Measurements from ENCODE around the gene NCOA3.
"Not testable (repeated sequence)": the region's sequence is repeated elsewhere in the genome, so short reads cannot be mapped to it uniquely, and the experiment has no call there.

The NCOA3 gene

DNA sequence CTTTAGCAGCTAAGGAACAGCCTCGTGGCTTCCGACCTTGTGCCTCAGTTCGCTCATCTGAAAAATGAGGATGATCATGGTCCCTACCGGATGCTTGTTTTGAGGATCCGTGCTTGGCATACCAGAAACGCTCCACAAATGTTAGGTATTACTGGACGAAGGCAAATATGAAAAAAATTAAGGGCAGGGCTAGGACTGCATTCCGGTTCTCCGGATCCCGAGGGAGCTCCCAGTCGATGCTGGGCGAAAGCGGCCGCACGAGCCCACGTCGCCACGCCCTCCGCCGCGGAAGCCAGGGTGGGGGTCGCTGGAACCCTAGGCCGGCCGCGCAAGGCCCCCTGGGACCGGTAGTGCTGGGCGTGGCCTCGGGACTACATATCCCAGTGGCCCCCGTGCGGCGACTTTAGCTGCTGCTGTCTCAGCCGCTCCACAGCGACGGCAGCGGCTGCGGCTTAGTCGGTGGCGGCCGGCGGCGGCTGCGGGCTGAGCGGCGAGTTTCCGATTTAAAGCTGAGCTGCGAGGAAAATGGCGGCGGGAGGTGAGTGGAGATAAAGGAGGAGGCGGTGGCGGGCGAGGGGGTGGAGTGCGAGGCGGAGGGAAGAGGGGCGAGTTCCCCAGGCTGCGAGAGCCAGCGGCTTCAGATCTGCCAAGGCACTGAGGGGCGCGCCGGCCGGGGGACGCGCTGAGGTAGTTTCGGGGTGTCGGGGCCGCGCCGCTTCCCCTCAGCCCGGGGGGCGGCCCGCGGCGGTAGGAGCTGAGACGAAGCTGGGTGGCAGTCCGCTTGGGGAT, at the start of gene NCOA3:
Gene NCOA3 (plus strand): TSS at position 406 of the 789 bp plus-strand sequence. CDS start 120,361 bp downstream, outside the sequence.
- peak; percentile 82 for DNase-seq (ENCODE audit: low read depth, low spot score)

DNA sequence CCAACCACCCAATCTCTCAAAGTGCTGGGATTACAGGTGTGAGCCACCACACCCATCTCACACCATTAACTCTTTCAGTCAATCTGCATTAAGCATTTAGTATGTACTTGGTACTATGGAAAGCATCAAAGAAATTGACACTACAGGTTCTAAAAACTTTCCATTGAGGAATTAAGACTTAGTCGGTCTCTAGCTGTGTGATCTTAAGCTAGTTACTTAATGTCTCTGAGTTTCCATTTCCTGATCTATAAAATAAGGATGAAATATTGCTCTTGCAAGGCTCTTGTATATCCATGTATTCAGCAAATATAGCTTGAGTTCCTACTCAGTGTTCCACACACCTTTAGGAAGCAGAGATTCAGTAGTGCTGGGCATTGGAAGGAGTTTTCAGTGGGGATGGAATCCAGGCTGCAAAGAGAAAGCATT, 48.9 kb upstream of the NCOA3 start:
- no peak for DNase-seq (ENCODE audit: low read depth, low spot score)

GRCh38 chr20:47453167-47453782, 48.4 kb upstream of the NCOA3 start:
- peak; percentile 7 for DNase-seq (ENCODE audit: low read depth, low spot score)

DNA sequence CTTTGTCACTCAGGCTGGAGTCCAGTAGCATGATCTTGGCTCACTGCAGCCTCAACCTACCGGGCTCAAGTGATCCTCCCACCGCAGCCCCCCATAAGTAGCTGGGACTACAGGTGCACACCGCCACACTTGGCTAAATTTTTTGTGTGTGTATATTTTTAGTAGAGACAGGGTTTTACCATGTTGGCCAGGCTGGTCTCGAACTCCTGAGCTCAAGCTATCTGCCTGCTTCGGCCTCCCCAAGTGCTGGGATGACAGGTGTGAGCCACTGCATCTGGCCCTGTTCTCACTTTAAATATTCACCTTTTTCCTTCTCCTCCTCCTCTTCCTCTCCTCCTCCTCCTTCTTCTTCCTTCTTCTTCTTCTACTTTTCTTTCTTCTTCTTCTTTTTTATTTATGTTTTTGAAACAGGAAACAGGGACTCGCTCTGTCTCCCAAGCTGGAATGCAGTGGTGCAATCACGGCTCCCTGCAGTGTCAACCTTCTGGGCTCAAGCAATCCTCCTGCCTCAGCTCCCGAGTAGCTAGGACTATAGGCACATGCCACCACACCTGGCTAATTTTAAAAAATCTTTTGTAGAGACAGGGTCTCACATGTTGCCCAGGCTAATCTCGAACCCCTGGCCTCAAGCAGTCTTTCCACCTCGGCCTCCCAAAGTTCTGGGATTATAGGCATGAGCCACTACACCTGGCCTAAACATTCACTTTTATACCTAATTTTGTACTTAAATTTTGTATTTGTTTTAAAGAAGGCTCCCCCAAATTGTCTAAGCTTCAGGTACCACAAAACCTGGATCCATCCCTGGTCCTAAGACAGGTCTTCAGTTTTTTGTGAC, 47.2 kb upstream of the NCOA3 start:
- DNase-seq (ENCODE audit: low read depth, low spot score) = no peak

DNA sequence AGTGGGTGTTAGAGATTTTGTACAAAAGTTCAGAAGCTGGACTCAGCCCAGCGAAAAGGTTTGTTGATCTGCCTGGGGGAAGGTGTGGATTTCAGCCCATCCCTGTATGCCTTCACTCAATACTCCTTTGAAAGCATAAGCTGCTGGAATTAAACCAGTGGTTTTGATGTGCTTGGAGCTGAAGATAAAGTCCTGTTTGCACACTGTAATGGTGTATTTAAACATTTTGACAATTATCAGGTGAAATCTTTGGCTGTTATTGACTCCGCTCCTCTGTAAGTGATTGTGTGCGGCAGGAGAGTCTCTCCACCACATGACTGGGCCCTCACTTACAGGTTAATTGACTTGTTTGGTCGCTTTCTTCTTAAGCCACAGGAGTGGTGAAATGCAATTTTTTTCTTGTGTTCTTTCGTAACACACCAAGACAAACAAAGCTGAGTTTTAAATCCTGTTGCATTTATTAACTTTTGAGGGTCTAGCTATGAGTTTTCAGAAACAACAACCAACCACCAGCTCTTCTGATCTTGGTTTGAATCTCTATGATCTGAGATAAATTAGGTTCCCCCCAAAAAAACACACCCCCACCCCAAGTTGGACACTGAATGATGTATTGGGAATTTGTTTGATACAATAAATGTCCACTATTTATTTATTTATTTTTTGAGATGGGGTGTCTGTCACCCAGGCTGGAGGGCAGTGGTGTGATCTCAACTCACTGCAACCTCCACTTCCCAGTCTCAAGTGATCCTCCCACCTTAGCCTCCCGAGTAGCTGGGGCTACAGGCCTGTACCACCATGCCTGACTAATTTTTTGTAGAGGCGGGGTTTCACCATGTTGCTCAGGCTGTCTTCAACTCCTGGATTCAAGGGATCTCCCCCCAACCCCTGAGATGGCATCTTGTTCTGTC, 46.3 kb upstream of the NCOA3 start:
- no peak for DNase-seq (ENCODE audit: low read depth, low spot score)

GRCh38 chr20:47456041-47456537, 45.6 kb upstream of the NCOA3 start:
- DNase-seq (ENCODE audit: low read depth, low spot score) = no peak

- no peak for DNase-seq (ENCODE audit: low read depth, low spot score)
Measured at GRCh38 chr20:47456952-47457724, 44.5 kb upstream of the NCOA3 start.

GRCh38 chr20:47458280-47459050, 43.2 kb upstream of the NCOA3 start:
- DNase-seq (ENCODE audit: low read depth, low spot score) = not testable (repeated sequence)

- no peak for DNase-seq (ENCODE audit: low read depth, low spot score)
Measured at GRCh38 chr20:47459344-47460073, 42.2 kb upstream of the NCOA3 start.

DNA sequence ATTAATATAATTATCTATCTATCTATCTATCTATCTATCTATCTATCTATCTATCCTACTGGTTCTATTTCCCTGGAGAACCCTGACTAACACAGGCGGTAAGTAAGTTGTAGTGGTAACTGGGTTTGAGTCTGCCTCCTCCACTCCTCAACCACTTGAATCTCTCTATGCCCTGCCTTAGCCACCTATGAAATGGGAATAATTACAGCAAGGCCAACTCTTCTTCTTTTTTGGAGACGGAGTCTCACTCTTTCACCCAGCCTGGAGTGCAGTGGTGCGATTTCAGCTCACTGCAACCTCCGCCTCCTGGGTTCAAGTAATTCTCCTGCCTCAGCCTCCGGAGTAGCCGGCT, 41.0 kb upstream of the NCOA3 start:
- DNase-seq (ENCODE audit: low read depth, low spot score) = not testable (repeated sequence)

- DNase-seq (ENCODE audit: low read depth, low spot score) = no peak
Measured at GRCh38 chr20:47461120-47461685, 40.5 kb upstream of the NCOA3 start.

GRCh38 chr20:47461906-47462305, 39.8 kb upstream of the NCOA3 start:
- not testable (repeated sequence) for DNase-seq (ENCODE audit: low read depth, low spot score)

- DNase-seq (ENCODE audit: low read depth, low spot score) = no peak
Measured at GRCh38 chr20:47464380-47465101, 37.1 kb upstream of the NCOA3 start.

GRCh38 chr20:47465335-47466090, 36.2 kb upstream of the NCOA3 start:
- no peak for DNase-seq (ENCODE audit: low read depth, low spot score)

DNA sequence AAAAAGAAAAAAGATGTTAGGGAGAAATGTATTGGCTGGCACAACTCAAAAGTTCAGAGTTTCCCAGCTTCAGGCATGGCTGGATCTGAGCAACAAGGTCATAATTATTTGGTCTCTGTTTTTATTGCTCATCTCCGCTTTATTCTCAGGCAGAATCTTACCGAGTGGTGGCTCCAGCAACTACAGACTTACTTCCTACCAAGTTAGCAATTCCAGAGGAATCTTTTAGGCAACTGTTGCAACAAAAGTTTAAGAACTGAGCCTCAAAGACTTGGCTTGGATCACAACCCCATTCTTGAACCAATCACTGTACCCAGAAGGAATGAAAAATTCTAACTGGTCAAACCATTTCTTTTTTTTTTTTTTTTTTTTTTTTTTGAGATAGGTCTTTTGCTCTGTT, 35.5 kb upstream of the NCOA3 start:
- DNase-seq (ENCODE audit: low read depth, low spot score) = no peak

DNA sequence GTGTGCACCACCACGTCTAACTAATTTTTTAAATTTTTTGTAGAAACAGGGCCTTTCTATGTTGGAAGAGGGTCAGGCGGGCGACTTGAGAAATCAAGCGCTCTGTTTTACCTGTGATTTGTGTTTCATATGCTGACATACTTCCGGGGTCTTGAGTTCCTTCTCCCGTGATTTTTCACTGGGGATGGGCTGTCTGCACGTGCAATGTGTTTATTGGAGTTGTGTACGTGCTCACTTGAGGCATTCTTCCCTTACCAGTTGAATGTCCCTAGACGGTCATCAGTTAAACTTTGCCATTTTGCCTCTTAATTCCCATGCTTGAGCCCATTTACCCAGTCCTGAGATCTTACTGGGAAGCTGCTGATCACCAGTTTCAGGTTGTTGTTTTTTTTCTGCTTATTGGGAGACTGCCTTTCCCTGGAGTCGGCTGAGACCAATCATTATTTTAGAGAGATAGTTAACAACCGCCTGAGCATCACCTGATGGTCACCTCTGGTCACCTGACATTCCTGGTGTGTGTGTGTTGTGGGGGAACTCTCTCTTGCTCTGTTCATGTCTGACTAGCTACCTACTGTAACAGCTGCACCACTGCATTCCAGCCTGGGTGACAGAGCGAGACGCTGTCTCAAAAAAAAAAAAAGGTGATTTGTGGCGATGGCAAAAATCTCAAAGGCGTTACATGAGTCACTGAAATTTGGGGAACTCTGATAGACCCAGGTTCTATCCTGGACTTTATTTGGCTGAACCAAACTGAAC, 34.8 kb upstream of the NCOA3 start:
- DNase-seq (ENCODE audit: low read depth, low spot score) = no peak
